ENCODE data around the gene SERF2. TPM values are rescaled to one million over a fixed set of nuclear protein-coding genes. Genes with fewer than 3 reads are reported as not detected.
A peak's percentile ranks its signal among the peaks of the same experiment; 100 is the strongest.

Gene SERF2
- total and polyA plus RNA-seq, 2 of the 13 experiments (the other 11 are each of a cell fraction or from before 2014, with no cell fraction given) = 811 to 1,257 TPM

DNA sequence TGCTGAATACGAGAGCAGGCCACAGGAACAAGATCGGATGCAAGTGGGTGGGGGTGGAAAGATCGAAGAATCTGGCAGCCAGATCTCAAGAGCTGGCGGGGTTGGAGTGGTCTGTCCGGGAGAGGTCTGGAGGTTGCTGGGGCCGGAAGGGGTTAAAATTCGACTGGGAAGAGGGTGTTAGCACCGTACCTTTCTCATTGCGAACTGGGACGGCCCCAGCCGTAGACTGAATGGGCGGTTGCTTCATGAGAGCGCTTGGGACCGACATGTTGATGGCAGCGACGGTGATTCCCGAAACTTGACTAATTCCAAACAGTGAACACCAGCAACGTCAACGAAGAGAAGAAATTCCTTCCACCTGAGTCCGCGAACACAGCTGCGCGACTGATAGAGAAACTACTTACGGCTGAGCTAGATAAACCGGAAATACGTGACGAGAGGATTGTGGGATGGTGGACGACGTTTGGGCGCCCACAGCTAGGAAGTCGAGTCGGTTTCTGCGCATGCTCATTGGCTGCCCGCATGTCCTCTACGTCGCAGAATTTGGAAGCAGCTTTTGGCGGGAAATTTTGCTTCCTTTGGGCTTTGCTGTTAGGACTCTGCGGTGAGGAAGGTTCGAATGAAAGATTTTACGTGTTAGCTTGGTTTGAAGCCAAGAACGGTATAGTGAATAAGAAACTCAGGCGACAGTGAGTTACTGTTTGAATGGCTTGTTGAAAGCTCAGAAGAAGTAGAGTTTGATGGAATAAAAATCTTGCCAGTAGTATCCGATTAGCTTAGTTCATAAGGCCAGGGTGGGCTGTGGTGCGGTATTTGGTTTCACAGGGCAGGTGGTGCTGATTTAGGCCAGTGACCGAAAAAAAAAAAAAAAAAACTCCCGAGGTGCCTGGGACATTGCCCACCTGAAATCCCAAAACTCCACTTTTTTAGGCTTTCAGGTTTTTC is 32.5 kb downstream of the SERF2 start, which contains the start of gene MFAP1 (continued):
- TF ChIP-seq, protein P1, sequence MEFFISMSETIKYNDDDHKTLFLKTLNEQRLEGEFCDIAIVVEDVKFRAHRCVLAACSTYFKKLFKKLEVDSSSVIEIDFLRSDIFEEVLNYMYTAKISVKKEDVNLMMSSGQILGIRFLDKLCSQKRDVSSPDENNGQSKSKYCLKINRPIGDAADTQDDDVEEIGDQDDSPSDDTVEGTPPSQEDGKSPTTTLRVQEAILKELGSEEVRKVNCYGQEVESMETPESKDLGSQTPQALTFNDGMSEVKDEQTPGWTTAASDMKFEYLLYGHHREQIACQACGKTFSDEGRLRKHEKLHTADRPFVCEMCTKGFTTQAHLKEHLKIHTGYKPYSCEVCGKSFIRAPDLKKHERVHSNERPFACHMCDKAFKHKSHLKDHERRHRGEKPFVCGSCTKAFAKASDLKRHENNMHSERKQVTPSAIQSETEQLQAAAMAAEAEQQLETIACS (CRISPR knock-in tag; IDR thresholded peaks at IDR 0.05) = no peak
- TF ChIP-seq PTBP1 (IDR thresholded peaks at IDR 0.05; ENCODE audit: low read depth, low read length, poor library complexity, severe bottlenecking) (no peak), ZNF292 (CRISPR knock-in tag; IDR thresholded peaks at IDR 0.05; ENCODE audit: borderline replicate concordance, low read depth) (0 out of 2 replicates have a peak, but pooled peaks have one; percentile 48), PLRG1 (conservative IDR thresholded peaks at IDR 0.05) (no peak), SPEN (CRISPR knock-in tag; IDR thresholded peaks at IDR 0.05; ENCODE audit: low read depth) (peak; percentile 85), RXRA (CRISPR knock-in tag; IDR thresholded peaks at IDR 0.05) (no peak; the same call in 1 of the 2 replicates), ASH2L (IDR thresholded peaks at IDR 0.05; ENCODE audit: insufficient read length, low read depth, low read length) (peak; percentile 97), GPN1 (CRISPR knock-in tag; IDR thresholded peaks at IDR 0.05; ENCODE audit: borderline replicate concordance) (no peak), HOXA7 (CRISPR knock-in tag; IDR thresholded peaks at IDR 0.05) (no peak), RBAK (CRISPR knock-in tag; IDR thresholded peaks at IDR 0.05) (no peak), KDM5A (IDR thresholded peaks at IDR 0.05; ENCODE audit: borderline replicate concordance, low read length) (peak; percentile 73), ELF3 (CRISPR knock-in tag; IDR thresholded peaks at IDR 0.05) (peak; percentile 62; the same call in 1 of the 2 replicates), ZSCAN25 (CRISPR knock-in tag; IDR thresholded peaks at IDR 0.05) (no peak), NAIF1 (CRISPR knock-in tag; IDR thresholded peaks at IDR 0.05; ENCODE audit: borderline replicate concordance) (peak; percentile 67; the same call in 1 of the 2 replicates), ZNF790 (CRISPR knock-in tag; IDR thresholded peaks at IDR 0.05; ENCODE audit: borderline replicate concordance) (no peak), TCF7 (IDR thresholded peaks at IDR 0.05; ENCODE audit: low read depth) (no peak), ZSCAN22 (CRISPR knock-in tag; IDR thresholded peaks at IDR 0.05) (no peak), HHEX (CRISPR knock-in tag; IDR thresholded peaks at IDR 0.05) (no peak)
- TF ChIP-seq, protein P2, sequence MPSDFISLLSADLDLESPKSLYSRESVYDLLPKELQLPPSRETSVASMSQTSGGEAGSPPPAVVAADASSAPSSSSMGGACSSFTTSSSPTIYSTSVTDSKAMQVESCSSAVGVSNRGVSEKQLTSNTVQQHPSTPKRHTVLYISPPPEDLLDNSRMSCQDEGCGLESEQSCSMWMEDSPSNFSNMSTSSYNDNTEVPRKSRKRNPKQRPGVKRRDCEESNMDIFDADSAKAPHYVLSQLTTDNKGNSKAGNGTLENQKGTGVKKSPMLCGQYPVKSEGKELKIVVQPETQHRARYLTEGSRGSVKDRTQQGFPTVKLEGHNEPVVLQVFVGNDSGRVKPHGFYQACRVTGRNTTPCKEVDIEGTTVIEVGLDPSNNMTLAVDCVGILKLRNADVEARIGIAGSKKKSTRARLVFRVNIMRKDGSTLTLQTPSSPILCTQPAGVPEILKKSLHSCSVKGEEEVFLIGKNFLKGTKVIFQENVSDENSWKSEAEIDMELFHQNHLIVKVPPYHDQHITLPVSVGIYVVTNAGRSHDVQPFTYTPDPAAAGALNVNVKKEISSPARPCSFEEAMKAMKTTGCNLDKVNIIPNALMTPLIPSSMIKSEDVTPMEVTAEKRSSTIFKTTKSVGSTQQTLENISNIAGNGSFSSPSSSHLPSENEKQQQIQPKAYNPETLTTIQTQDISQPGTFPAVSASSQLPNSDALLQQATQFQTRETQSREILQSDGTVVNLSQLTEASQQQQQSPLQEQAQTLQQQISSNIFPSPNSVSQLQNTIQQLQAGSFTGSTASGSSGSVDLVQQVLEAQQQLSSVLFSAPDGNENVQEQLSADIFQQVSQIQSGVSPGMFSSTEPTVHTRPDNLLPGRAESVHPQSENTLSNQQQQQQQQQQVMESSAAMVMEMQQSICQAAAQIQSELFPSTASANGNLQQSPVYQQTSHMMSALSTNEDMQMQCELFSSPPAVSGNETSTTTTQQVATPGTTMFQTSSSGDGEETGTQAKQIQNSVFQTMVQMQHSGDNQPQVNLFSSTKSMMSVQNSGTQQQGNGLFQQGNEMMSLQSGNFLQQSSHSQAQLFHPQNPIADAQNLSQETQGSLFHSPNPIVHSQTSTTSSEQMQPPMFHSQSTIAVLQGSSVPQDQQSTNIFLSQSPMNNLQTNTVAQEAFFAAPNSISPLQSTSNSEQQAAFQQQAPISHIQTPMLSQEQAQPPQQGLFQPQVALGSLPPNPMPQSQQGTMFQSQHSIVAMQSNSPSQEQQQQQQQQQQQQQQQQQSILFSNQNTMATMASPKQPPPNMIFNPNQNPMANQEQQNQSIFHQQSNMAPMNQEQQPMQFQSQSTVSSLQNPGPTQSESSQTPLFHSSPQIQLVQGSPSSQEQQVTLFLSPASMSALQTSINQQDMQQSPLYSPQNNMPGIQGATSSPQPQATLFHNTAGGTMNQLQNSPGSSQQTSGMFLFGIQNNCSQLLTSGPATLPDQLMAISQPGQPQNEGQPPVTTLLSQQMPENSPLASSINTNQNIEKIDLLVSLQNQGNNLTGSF (CRISPR knock-in tag; IDR thresholded peaks at IDR 0.05) = no peak
- TF ChIP-seq, protein P3, sequence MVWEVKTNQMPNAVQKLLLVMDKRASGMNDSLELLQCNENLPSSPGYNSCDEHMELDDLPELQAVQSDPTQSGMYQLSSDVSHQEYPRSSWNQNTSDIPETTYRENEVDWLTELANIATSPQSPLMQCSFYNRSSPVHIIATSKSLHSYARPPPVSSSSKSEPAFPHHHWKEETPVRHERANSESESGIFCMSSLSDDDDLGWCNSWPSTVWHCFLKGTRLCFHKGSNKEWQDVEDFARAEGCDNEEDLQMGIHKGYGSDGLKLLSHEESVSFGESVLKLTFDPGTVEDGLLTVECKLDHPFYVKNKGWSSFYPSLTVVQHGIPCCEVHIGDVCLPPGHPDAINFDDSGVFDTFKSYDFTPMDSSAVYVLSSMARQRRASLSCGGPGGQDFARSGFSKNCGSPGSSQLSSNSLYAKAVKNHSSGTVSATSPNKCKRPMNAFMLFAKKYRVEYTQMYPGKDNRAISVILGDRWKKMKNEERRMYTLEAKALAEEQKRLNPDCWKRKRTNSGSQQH (CRISPR knock-in tag; IDR thresholded peaks at IDR 0.05; ENCODE audit: low read depth) = peak; percentile 93

Measured in HepG2 (cell line).